Left ventricle myocardium inferior (tissue), 1 donor: ENCODE results near the gene MAGI2. TPM values are rescaled to one million over a fixed set of nuclear protein-coding genes. Genes with fewer than 3 reads are reported as not detected.

ENCODE experiments used
- DNase-seq: peaks from one replicate; pipeline ENCODE4 v3.0.0-alpha.2; 2020
- H3K27ac ChIP-seq: fragments of 200-600 bp; replicated peaks from 2 replicates; pipeline ENCODE4 v1.8.0; 2021
- H3K27me3 ChIP-seq: fragments of 200-600 bp; 2 replicates; pipeline ENCODE4 v1.8.0; 2021; ENCODE audit warnings: low read depth
- H3K36me3 ChIP-seq: fragments of 200-600 bp; 2 replicates; pipeline ENCODE4 v1.8.0; 2021
- H3K4me1 ChIP-seq: fragments of 200-600 bp; 2 replicates; pipeline ENCODE4 v1.8.0; 2021
- H3K4me3 ChIP-seq: fragments of 200-600 bp; 2 replicates; pipeline ENCODE4 v1.8.0; 2021; ENCODE audit warnings: mild to moderate bottlenecking, moderate library complexity
- H3K9me3 ChIP-seq: fragments of 200-600 bp; replicated peaks from 2 replicates; pipeline ENCODE4 v1.8.0; 2021
- CTCF ChIP-seq: fragments of 200-600 bp; IDR thresholded peaks from 2 replicates; pipeline ENCODE4 v1.8.0; 2021; ENCODE audit warnings: antibody characterized with exemption, mild to moderate bottlenecking, borderline replicate concordance
- intact Hi-C: fragments of 100-400 bp; cut with micrococcal nuclease; formaldehyde crosslinking; loops from one replicate; pipeline ENCODE4 v1.11.0; 2022
- total RNA-seq: library from RNA; stranded (reverse); fragmentation: NEBNext Ultra II Directional; extraction: Animal tissue kit (Norgen Biotek cat#: 25700); gene quantifications from one replicate; pipeline ENCODE4 v1.2.1, GENCODE V29; 2021
- donor health status: DM: no; HTN: yes; CAD: no; lungs with severe emphysema.

The MAGI2 gene
- total RNA-seq, 1 donor from 2014 or later, result 4.5 TPM

- no peak overlapping the region for H3K4me3 ChIP-seq
- H3K27me3 ChIP-seq, result no peaks in the 10 kb centered on the region
- no peaks in the 10 kb centered on the region for H3K36me3 ChIP-seq
- no peak overlapping the region for H3K27ac ChIP-seq
- no peak for DNase-seq
- TF ChIP-seq CTCF, result no peak
- intact Hi-C loops, result no loop called here
- no peaks in the 10 kb centered on the region for H3K4me1 ChIP-seq
- H3K9me3 ChIP-seq, result no peaks in the 10 kb centered on the region
These were observed 816.7 kb downstream of the MAGI2 start for GRCh38 chr7:78636727-78637126.

- H3K4me3 ChIP-seq, result no peak overlapping the region
- no peak overlapping the region for H3K27ac ChIP-seq
- intact Hi-C loops, result no loop called here
- H3K27me3 ChIP-seq, result no peaks in the 10 kb centered on the region
- H3K9me3 ChIP-seq, result no peaks in the 10 kb centered on the region
- no peak for TF ChIP-seq CTCF
- H3K36me3 ChIP-seq, result no peaks in the 10 kb centered on the region
- no peaks in the 10 kb centered on the region for H3K4me1 ChIP-seq
- DNase-seq, result no peak
These were observed 818.3 kb downstream of the MAGI2 start for GRCh38 chr7:78635026-78635793.

GRCh38 chr7:78634093-78634492 is 819.4 kb downstream of the MAGI2 start:
- DNase-seq, result no peak
- Histone ChIP-seq H3K9me3 (no peaks in the 10 kb centered on the region), H3K4me3 (no peak overlapping the region), H3K4me1 (no peaks in the 10 kb centered on the region), H3K36me3 (no peaks in the 10 kb centered on the region), H3K27me3 (no peaks in the 10 kb centered on the region), H3K27ac (no peak overlapping the region)
- TF ChIP-seq CTCF, result no peak
- intact Hi-C loops, result no loop called here

- H3K36me3 ChIP-seq, result no peaks in the 10 kb centered on the region
- no peak overlapping the region for H3K27ac ChIP-seq
- H3K4me3 ChIP-seq, result no peak overlapping the region
- TF ChIP-seq CTCF, result no peak
- intact Hi-C loops, result no loop called here
- no peaks in the 10 kb centered on the region for H3K27me3 ChIP-seq
- DNase-seq, result no peak
- H3K4me1 ChIP-seq, result no peaks in the 10 kb centered on the region
- no peaks in the 10 kb centered on the region for H3K9me3 ChIP-seq
These were observed 832.5 kb downstream of the MAGI2 start for GRCh38 chr7:78620920-78621319.

GRCh38 chr7:78616539-78616938 is 836.9 kb downstream of the MAGI2 start:
- intact Hi-C loops, result no loop called here
- H3K4me1 ChIP-seq, result no peaks in the 10 kb centered on the region
- no peaks in the 10 kb centered on the region for H3K9me3 ChIP-seq
- no peak for TF ChIP-seq CTCF
- no peaks in the 10 kb centered on the region for H3K27me3 ChIP-seq
- DNase-seq, result no peak
- H3K36me3 ChIP-seq, result no peaks in the 10 kb centered on the region
- H3K27ac ChIP-seq, result no peak overlapping the region
- H3K4me3 ChIP-seq, result no peak overlapping the region
